Body of pancreas (tissue), 4 donors: ENCODE results near the gene PALLD. TPM values are rescaled to one million over a fixed set of nuclear protein-coding genes. Genes with fewer than 3 reads are reported as not detected.

Source experiments
- ATAC-seq: fragments of 150-250 bp; one replicate; pipeline ENCODE4 v1.9.1; 2016
- DNase-seq, 4 donors: peaks; one replicate each; pipeline ENCODE4 v3.0.0-alpha.2; 2019
- H3K27ac ChIP-seq, 4 donors: fragments of 200-600 bp; sonication (generic); 1 replicate in 3 of 4; 2 replicates in 1 of 4; pipeline versions ENCODE4 v1.5.1 to v1.6.1; 2016 to 2019; ENCODE audit warnings: mild to moderate bottlenecking in 1 of 4, mixed read lengths in 1 of 4, moderate library complexity in 1 of 4
- H3K27me3 ChIP-seq, 2 donors: fragments of 200-600 bp; sonication (generic); one replicate each; pipeline ENCODE4 v1.6.0; 2016; ENCODE audit warnings: mild to moderate bottlenecking in 1 of 2
- H3K36me3 ChIP-seq, 2 donors: fragments of 200-600 bp; sonication (generic); replicated peaks in 1 of 2; 2 replicates each; pipeline ENCODE4 v1.5.1; 2016; ENCODE audit warnings: low read depth in 2 of 2; ENCODE audit not compliant: insufficient read depth in 1 of 2
- H3K4me1 ChIP-seq: fragments of 200-600 bp; sonication (generic); one replicate; pipeline ENCODE4 v1.6.0; 2016
- H3K4me3 ChIP-seq, 2 donors: fragments of 200-600 bp; sonication (generic); 1 replicate in 1 of 2; 2 replicates in 1 of 2; pipeline ENCODE4 v1.5.1; 2016 to 2019
- H3K9me3 ChIP-seq, 3 donors: fragments of 200-600 bp; sonication (generic); 1 replicate in 2 of 3; 2 replicates in 1 of 3; pipeline ENCODE4 v1.5.1; 2016
- POLR2A ChIP-seq, 3 donors: fragments of 450-650 bp; IDR thresholded peaks; one replicate each; pipeline ENCODE4 v1.6.1; 2016; ENCODE audit warnings: antibody characterized with exemption in 3 of 3, mild to moderate bottlenecking in 2 of 3
- WGBS, 2 donors: methylation state at CpG; one replicate each; pipeline ENCODE4 v1.1.5; 2017; 5-methylcytosine and 5-hydroxymethylcytosine counted together
- intact Hi-C: fragments of 100-400 bp; cut with DNase I; formaldehyde crosslinking; loops from one replicate; pipeline ENCODE4 v1.15.1; 2023
- total RNA-seq, 2 donors: library from RNA; depleted of rRNA; stranded (reverse); fragments of >200 nt; gene quantifications; one replicate each; pipeline ENCODE4 v1.1.0, GENCODE V29; 2016
- TF ChIP-seq, protein P1 (sequence below), 7 experiments: fragments of 450-650 bp in 4 of 7; fragments of 200-600 bp in 3 of 7; sonication (generic) in 3 of 7; IDR thresholded peaks; one replicate each; pipeline ENCODE4 v1.5.1; 2016 to 2019; ENCODE audit warnings: antibody characterized with exemption in 7 of 7

Gene PALLD
- total RNA-seq, 2 donors from 2014 or later, result 46.8 to 52.4 TPM

DNA sequence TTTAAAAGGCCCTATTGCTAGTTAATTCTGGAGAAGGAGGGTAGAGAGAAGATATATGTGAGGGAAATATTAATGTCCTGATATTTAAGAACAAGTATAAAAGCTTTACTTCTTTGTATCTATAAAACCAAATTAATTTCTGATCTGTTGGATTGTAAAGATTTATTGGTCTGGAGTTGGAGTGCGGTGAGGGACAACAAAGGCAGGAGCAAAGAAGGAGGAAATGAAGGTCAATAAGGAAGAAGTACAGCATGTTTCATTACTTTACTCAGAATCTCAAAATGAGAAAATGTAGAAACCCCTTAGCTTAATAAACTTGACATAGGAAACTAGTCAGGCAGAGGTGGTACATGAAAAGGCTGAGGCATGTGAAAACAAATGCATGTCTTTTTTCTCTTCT, 192.9 kb downstream of the PALLD start:
- intact Hi-C loops, result no loop called here
- DNase-seq (no peak), ATAC-seq (no peak)
- WGBS, 2 donors, result 77 to 95% methylated on average over 1 of the region's 1 CpG
- no peak for TF ChIP-seq POLR2A (IDR thresholded peaks at IDR 0.05)
- TF ChIP-seq, protein P1, sequence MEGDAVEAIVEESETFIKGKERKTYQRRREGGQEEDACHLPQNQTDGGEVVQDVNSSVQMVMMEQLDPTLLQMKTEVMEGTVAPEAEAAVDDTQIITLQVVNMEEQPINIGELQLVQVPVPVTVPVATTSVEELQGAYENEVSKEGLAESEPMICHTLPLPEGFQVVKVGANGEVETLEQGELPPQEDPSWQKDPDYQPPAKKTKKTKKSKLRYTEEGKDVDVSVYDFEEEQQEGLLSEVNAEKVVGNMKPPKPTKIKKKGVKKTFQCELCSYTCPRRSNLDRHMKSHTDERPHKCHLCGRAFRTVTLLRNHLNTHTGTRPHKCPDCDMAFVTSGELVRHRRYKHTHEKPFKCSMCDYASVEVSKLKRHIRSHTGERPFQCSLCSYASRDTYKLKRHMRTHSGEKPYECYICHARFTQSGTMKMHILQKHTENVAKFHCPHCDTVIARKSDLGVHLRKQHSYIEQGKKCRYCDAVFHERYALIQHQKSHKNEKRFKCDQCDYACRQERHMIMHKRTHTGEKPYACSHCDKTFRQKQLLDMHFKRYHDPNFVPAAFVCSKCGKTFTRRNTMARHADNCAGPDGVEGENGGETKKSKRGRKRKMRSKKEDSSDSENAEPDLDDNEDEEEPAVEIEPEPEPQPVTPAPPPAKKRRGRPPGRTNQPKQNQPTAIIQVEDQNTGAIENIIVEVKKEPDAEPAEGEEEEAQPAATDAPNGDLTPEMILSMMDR (IDR thresholded peaks at IDR 0.05), result no peak
- Histone ChIP-seq H3K27me3 (no peaks in the 10 kb centered on the region), H3K4me1 (no peaks in the 10 kb centered on the region), H3K9me3 (no peaks in the 10 kb centered on the region), H3K4me3 (no peak overlapping the region), H3K36me3 (no peaks in the 10 kb centered on the region), H3K27ac (no peak overlapping the region)

DNA sequence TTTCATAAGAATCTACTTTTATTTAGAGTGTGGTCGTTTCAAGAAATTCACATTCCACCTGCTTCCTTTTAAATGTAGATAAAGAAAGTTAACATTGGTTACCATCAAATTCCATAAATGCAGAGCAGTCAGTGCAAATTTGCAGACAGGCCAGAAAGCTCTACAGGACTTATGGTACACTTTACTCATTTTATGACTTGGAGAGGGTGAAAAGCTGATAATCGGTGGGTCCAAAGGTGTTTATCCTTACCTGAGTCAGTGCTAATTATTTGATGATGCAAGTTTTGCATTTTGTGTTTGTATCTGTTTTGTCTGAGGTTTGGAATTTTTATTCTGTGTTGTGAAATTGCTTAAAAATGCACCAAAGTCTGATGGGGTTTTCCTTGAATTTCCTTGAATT, 193.3 kb downstream of the PALLD start:
- Histone ChIP-seq H3K4me3 (no peak overlapping the region), H3K27ac (no peak overlapping the region), H3K4me1 (no peaks in the 10 kb centered on the region), H3K27me3 (no peaks in the 10 kb centered on the region), H3K9me3 (no peaks in the 10 kb centered on the region), H3K36me3 (no peaks in the 10 kb centered on the region)
- ATAC-seq, result no peak
- 33 to 34% methylated on average over 2 of the region's 2 CpGs for WGBS, 2 donors
- intact Hi-C loops, result no loop called here
- no peak for DNase-seq
- TF ChIP-seq, protein P1 (IDR thresholded peaks at IDR 0.05), result no peak
- TF ChIP-seq POLR2A (IDR thresholded peaks at IDR 0.05), result no peak

DNA sequence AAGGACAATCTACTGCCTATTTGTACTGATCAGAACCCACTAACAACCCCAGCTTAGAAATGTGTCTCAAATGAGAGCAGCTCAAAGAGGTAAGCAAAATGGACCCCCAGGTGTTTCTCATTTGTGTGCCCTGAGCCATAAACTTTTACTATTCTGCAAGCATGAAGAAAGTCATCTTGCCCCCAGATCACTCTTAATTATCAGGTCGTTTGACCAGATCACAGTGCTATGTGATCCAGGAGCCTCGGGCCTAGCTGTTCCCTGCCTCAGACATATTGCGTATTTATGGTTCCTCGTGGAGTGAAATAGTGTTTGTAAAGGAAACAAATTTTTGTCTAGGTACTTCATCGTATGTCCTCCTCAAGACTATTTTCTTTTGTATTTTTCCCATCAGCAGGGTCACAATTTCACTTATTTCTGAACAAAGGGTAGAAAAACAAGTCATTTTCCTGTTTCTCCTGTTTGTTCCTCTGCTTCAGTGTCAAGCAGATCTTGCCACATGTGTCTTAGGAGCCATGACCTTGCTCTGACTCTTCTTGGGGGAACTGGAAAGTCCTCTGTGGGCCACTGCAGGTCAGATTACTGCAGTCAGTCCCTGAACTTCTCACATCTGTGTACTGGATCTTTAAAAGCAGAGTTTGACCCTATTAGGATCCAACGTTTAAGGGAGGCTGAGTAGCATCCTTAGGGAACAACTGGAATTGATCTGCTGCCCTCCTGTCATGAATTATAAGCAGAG, 194.9 kb downstream of the PALLD start:
- Histone ChIP-seq H3K4me3 (no peak overlapping the region), H3K36me3 (no peaks in the 10 kb centered on the region), H3K27ac (no peak overlapping the region), H3K27me3 (no peaks in the 10 kb centered on the region), H3K9me3 (no peaks in the 10 kb centered on the region), H3K4me1 (no peaks in the 10 kb centered on the region)
- TF ChIP-seq POLR2A (IDR thresholded peaks at IDR 0.05), result no peak
- TF ChIP-seq, protein P1 (IDR thresholded peaks at IDR 0.05), result no peak
- intact Hi-C loops, result no loop called here
- ATAC-seq (no peak), DNase-seq (no peak)
- WGBS, 2 donors, result 68% methylated on average over 6 of the region's 6 CpGs

DNA sequence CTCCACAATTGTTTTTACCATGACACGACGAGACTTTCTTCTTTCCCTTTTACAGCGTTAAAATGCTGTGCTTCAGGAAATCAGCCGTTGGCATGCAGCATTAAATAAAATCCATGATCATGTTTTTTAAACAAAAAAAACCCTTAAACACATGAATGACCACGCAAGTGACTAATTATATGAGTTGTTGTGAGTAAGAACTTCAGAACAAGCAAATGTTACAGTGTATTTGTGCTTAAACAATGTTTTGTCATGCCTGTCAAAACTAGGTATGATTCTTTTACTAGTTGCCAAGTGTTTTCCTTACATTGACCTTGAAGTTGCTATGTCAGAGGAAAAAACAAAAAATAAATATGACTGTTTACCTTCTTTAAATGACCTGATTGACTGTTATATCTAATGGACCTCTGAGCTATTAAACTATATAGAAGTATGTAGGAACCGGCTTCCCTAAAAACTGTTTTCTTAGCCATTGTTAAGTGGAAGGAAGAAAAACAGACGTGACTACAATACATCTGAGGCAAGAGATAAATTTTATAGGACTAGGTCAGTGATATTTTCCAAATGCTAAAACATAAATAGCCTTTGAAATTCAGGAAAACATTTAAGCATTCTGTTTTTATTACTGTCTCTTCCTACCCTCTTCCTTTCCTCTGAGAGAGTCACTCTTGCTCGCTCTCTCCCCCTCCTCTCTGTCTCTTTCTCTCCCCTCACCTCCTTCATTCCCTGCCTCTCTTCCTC, 197.1 kb downstream of the PALLD start:
- H3K27me3 ChIP-seq, result no peaks in the 10 kb centered on the region
- ATAC-seq (no peak), DNase-seq (no peak)
- H3K27ac ChIP-seq, result no peak overlapping the region
- 52 to 55% methylated on average over 8 of the region's 8 CpGs for WGBS, 2 donors
- intact Hi-C loops, result no loop called here
- no peaks in the 10 kb centered on the region for H3K36me3 ChIP-seq
- H3K4me3 ChIP-seq, result no peak overlapping the region
- TF ChIP-seq, protein P1 (IDR thresholded peaks at IDR 0.05), result no peak
- no peak for TF ChIP-seq POLR2A (IDR thresholded peaks at IDR 0.05)
- no peaks in the 10 kb centered on the region for H3K4me1 ChIP-seq
- H3K9me3 ChIP-seq, result no peaks in the 10 kb centered on the region
